Spinal cord (tissue), 10 donors: ENCODE data around the gene LDLR. TPM values are rescaled to one million over a fixed set of nuclear protein-coding genes. Genes with fewer than 3 reads are reported as not detected.
"Not testable (repeated sequence)": the region's sequence is repeated elsewhere in the genome, so short reads cannot be mapped to it uniquely, and the experiment has no call there.

Source experiments
- DNase-seq, 6 donors: peaks; one replicate each; pipeline versions ENCODE4 v3.0.0 to v3.0.0-alpha.2; 2013 to 2015; ENCODE audit warnings: low spot score in 6 of 6, low read depth in 4 of 6
- H3K27ac ChIP-seq: one replicate; pipeline ENCODE4 v1.5.1; 2013; ENCODE audit warnings: low read depth, low read length, control low read depth
- H3K27me3 ChIP-seq: one replicate; pipeline ENCODE4 v1.6.1; 2013; ENCODE audit warnings: low read length; ENCODE audit not compliant: control insufficient read depth, insufficient read depth
- H3K36me3 ChIP-seq: one replicate; pipeline ENCODE4 v1.6.1; 2013; ENCODE audit warnings: low read length; ENCODE audit not compliant: control insufficient read depth, insufficient read depth
- H3K4me1 ChIP-seq: one replicate; pipeline ENCODE4 v1.6.1; 2013; ENCODE audit warnings: low read length; ENCODE audit not compliant: control insufficient read depth, insufficient read depth
- H3K4me3 ChIP-seq: one replicate; pipeline ENCODE4 v1.5.1; 2013; ENCODE audit warnings: low read depth, low read length, control low read depth
- H3K9me3 ChIP-seq: one replicate; pipeline ENCODE4 v1.6.1; 2013; ENCODE audit warnings: low read length; ENCODE audit not compliant: control insufficient read depth, insufficient read depth
- WGBS: methylation state at CpG from one replicate; pipeline ENCODE4 v1.1.5; 2013; ENCODE audit warnings: missing lambda C conversion rate; ENCODE audit not compliant: insufficient coverage; 5-methylcytosine and 5-hydroxymethylcytosine counted together
- polyA plus RNA-seq, 2 donors: library from polyadenylated mRNA; unstranded; fragments of 120-200 nt; gene quantifications; one replicate each; pipeline ENCODE4 v1.2.1, GENCODE V29; 2013; ENCODE audit not compliant: insufficient read length in 2 of 2
- total RNA-seq, 2 donors: library from RNA; depleted of rRNA in 1 of 2; stranded (reverse); fragments of 120-200 nt in 1 of 2; fragments of >200 nt in 1 of 2; gene quantifications; one replicate each; pipeline versions ENCODE4 v1.2.3 to v1.2.4, GENCODE V29; 2013 to 2014
- donor health status: healthy.

Gene LDLR
- total and polyA plus RNA-seq, 4 donors = 29.8 to 70.9 (median 30.2) TPM

DNA sequence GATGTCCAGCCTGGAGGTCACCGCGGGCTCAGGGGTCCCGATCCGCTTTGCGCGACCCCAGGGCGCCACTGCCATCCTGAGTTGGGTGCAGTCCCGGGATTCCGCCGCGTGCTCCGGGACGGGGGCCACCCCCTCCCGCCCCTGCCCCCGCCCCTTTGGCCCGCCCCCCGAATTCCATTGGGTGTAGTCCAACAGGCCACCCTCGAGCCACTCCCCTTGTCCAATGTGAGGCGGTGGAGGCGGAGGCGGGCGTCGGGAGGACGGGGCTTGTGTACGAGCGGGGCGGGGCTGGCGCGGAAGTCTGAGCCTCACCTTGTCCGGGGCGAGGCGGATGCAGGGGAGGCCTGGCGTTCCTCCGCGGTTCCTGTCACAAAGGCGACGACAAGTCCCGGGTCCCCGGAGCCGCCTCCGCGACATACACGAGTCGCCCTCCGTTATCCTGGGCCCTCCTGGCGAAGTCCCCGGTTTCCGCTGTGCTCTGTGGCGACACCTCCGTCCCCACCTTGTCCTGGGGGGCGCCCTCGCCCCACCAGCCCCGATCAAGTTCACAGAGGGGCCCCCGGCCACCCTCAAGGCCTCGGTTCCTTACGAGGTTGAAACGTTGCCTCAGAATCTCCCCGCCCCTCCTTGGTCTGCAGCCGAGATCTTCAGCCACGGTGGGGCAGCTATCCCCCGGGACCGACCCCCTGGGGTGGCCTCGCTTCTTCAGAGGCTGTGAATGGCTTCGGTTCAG lies 1.2 kb downstream of the LDLR start:
- H3K4me3 ChIP-seq = peak overlapping the region; percentile 85
- peaks cover 16% of the 10 kb centered on the region for H3K36me3 ChIP-seq
- peak in 5 of 6 donors; percentile 86 to 99 (median 93) for DNase-seq
- under 1% methylated on average over 54 of the region's 64 CpGs for WGBS
- peak overlapping the region; percentile 99 for H3K27ac ChIP-seq
- H3K4me1 ChIP-seq = peaks cover 63% of the 10 kb centered on the region
- no peaks in the 10 kb centered on the region for H3K9me3 ChIP-seq
- H3K27me3 ChIP-seq = no peaks in the 10 kb centered on the region

DNA sequence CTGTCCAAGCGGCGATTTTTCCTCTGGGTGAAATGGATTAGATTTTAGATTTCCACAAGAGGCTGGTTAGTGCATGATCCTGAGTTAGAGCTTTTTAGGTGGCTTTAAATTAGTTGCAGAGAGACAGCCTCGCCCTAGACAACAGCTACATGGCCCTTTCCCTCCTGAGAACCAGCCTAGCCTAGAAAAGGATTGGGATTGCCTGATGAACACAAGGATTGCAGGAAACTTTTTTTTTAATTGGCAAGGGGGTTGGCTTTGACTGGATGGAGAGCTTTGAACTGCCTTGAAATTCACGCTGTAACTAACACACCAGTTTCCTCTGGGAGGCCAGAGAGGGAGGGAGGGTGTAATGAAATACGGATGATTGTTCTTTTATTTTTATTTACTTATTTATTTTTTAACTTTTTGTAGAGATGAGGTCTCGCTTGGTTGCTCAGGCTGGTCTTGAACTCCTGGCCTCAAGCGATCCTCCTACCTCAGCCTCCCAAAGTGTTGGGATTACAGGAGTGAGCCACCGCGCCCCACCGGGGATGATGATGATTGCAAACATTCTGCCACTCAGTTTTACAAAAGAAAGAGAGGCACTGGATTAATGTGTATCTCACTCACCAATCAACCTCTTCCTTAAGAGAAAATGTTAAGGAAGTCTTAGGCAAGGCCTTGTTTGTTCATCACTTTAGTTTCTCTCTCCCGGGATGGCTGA lies 1.9 kb downstream of the LDLR start:
- H3K4me3 ChIP-seq = peak overlapping the region; percentile 85
- no peak for DNase-seq
- H3K27ac ChIP-seq = peak overlapping the region; percentile 97
- H3K36me3 ChIP-seq = peaks cover 23% of the 10 kb centered on the region
- no peaks in the 10 kb centered on the region for H3K27me3 ChIP-seq
- H3K9me3 ChIP-seq = no peaks in the 10 kb centered on the region
- H3K4me1 ChIP-seq = peaks cover 61% of the 10 kb centered on the region
- 0% methylated on average over 2 of the region's 11 CpGs for WGBS

DNA sequence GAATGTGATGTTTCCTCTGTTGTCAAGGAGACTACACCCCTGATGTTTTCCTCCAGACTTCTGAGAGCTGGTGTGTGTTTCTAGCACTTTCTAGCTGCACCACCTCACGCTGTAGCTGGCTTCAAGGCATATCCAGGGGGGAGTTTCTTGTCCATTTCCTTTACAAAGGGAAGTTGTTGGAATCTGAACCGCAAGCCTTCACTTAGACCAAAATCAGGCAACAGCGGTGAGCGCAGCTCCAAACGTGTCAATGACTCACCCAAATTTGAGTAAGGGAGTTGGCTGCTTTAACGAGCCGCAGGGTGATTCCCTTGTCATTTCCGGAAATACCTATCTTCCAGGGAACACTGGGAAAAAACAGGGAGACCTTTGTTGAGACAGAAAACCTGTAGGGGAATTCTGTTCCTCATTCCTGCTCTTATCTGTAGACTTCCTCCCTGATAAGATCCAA lies 2.5 kb downstream of the LDLR start:
- Histone ChIP-seq H3K27me3 (no peaks in the 10 kb centered on the region), H3K36me3 (peaks cover 28% of the 10 kb centered on the region), H3K4me3 (peak overlapping the region; percentile 85), H3K4me1 (peaks cover 67% of the 10 kb centered on the region), H3K27ac (peak overlapping the region; percentile 97), H3K9me3 (no peaks in the 10 kb centered on the region)
- DNase-seq = peak in 2 of 6 donors; percentile 69 to 72
- WGBS = 0% methylated on average over 1 of the region's 8 CpGs

DNA sequence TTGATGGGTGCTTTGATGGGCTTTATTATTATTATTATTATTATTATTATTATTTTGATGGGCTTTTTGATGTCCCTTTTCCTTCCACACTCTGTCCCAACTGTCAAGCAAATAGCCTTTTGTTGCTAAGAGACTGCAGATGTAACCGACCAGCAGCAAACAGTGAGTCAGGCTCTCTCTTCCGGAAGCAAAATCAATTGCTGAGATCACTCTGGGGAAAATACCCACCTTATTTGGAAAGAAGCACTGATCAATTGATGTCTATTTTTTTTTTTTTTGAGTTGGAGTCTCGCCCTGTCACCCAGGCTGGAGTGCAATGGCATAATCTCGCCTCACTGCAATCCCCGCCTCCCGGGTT lies 2.9 kb downstream of the LDLR start:
- Histone ChIP-seq H3K36me3 (peaks cover 28% of the 10 kb centered on the region), H3K27me3 (no peaks in the 10 kb centered on the region), H3K4me1 (peaks cover 67% of the 10 kb centered on the region), H3K4me3 (no peak overlapping the region), H3K9me3 (no peaks in the 10 kb centered on the region), H3K27ac (peak overlapping the region; percentile 97)
- DNase-seq = peak in 2 of 6 donors; percentile 37 to 59
- WGBS = no CpG with 5 or more reads among the region's 6 CpGs

DNA sequence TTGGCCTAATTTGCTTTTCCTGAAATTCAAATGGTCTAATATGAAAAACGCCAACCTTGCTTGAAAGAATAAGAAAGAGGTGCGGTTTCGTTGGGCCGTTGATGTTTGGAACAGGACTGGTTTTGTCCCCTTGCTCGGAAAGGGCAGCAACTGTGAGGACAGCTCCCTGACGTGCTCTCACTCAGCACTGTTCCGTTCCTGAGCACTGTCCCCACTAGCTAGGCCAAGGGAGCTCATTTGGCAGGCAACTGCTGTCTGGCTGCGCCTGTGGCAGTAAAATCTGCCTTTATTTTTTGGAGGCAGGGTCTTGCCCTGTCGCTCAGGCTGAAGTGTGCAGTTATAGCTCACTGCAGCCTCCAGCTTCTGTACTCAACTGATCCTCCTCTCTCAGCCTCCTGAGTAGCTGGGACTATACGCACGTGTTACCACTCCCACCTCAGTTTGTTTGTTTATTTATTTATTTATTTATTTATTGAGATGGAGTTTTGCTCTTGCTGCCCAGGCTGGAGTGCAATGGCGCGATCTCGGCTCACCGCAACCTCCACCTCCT lies 4.5 kb downstream of the LDLR start:
- DNase-seq = peak in 1 of 6 donors; percentile 19
- 62% methylated on average over 8 of the region's 15 CpGs for WGBS
- Histone ChIP-seq H3K27ac (peak overlapping the region; percentile 97), H3K4me1 (peaks cover 57% of the 10 kb centered on the region), H3K9me3 (peaks cover 3% of the 10 kb centered on the region), H3K27me3 (no peaks in the 10 kb centered on the region), H3K36me3 (peaks cover 30% of the 10 kb centered on the region), H3K4me3 (no peak overlapping the region)

DNA sequence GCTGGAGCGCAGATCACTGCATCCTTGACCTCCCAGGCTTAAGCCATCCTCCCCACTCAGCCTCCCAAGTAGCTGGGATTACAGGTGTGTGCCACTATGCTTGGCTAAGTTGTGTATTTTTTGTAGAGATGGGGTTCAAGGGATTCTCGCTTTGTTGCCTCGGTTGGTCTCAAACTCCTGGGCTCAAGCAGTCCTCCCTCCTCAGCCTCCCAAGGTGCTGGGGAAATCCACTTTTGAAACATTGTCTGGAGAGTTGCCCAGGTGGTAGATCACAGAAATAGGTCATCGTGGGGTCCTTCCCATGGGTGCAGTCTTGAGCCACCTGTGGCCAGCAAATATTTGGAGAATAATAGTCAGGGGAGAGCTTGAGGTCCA lies 5.2 kb downstream of the LDLR start:
- peaks cover 51% of the 10 kb centered on the region for H3K4me1 ChIP-seq
- DNase-seq = no peak
- H3K9me3 ChIP-seq = peaks cover 3% of the 10 kb centered on the region
- H3K27me3 ChIP-seq = no peaks in the 10 kb centered on the region
- H3K4me3 ChIP-seq = no peak overlapping the region
- peak overlapping the region; percentile 40 for H3K27ac ChIP-seq
- WGBS = 100% methylated on average over 1 of the region's 4 CpGs
- H3K36me3 ChIP-seq = peaks cover 30% of the 10 kb centered on the region

DNA sequence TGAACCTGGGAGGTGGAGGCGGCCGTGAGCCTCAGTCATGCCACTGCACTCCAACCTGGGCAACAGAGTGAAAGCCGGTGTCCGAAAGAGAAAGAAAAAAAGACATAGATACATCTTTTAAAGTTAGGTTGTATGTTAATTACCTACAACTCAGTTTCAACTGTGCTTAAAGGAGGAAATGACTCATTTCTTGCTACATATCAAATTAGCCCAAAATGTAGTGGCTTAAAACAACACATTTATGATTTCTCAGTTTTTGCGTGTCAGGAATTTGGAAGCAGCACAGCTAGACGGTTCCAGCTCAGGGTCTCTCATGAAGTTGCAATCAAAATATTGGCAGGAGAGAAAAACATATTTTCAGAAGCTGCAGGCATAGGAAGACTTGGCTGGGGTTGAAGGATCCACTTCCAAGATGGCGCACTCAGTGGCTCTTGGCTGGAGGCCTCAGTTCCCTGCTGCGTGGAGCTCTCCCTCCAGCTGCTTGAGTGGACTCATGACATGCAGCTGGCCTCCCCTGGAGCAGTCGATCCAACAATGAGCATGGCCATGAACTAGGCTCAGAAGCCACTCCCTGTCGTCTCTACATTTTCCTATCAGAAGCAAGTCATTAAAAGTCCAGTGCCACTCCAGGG lies 7.1 kb downstream of the LDLR start:
- 54% methylated on average over 5 of the region's 10 CpGs for WGBS
- H3K27ac ChIP-seq = peak overlapping the region; percentile 64
- peaks cover 3% of the 10 kb centered on the region for H3K9me3 ChIP-seq
- H3K36me3 ChIP-seq = peaks cover 41% of the 10 kb centered on the region
- peak in 2 of 6 donors; percentile 43 to 95 for DNase-seq
- no peak overlapping the region for H3K4me3 ChIP-seq
- no peaks in the 10 kb centered on the region for H3K27me3 ChIP-seq
- peaks cover 42% of the 10 kb centered on the region for H3K4me1 ChIP-seq

DNA sequence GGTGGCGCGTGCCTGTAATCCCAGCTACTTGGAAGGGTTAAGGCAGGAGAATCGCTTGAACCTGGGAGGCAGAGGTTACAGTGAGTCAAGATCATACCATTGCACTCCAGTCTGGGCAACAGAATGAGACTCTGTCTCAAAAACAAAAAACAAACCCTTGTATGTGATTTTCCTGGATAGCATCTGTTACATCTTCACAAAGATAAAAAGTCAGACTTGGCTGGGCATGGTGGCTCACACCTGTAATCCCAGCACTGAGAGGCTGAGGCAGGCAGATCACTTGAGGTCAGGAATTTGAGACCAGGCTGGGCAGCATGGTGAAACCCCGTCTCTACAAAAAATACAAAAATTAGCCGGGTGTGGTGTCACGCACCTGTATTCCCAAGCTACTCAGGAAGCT lies 8.1 kb downstream of the LDLR start:
- DNase-seq, H3K27me3 ChIP-seq, H3K9me3 ChIP-seq, H3K27ac ChIP-seq, H3K4me3 ChIP-seq: not testable (repeated sequence)
- peaks cover 51% of the 10 kb centered on the region for H3K36me3 ChIP-seq
- no CpG with 5 or more reads among the region's 6 CpGs for WGBS
- H3K4me1 ChIP-seq = peaks cover 34% of the 10 kb centered on the region

DNA sequence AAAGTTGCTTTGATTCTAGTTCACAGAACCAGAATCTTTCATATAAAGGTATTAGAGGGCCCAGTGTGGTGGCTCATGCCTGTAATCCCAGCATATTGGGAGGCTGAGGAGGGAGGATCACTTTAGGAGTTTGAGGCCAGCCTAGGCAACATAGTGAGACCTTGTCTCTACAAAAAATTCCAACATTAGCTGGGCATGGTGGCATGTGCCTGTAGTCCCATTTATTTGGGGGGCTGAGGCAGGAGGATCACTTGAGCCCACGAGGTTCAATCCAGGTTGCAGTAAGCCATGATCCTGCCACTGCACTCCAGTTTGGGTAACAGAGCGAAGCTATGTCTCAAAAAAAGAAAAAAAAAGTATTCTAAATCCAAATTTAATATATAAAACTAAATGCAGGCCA lies 9.1 kb downstream of the LDLR start:
- DNase-seq = no peak
- Histone ChIP-seq H3K36me3 (peaks cover 60% of the 10 kb centered on the region), H3K27ac (no peak overlapping the region), H3K27me3 (no peaks in the 10 kb centered on the region), H3K9me3 (peaks cover 3% of the 10 kb centered on the region), H3K4me3 (no peak overlapping the region), H3K4me1 (peaks cover 24% of the 10 kb centered on the region)
- no CpG with 5 or more reads among the region's 2 CpGs for whole genome bisulfite sequencing
